ENCODE measurements around the gene SLC39A9. TPM values are rescaled to one million over a fixed set of nuclear protein-coding genes. Genes with fewer than 3 reads are reported as not detected.

SLC39A9 gene
- total RNA-seq, 2 experiments from 2014 or later = 86.5 to 91.7 TPM

- no peak overlapping the region for H3K27ac ChIP-seq (ENCODE audit: low read depth, low read length, poor library complexity, severe bottlenecking)
- no peak overlapping the region for H2AFZ ChIP-seq (ENCODE audit: low read length)
- peaks cover 3% of the 10 kb centered on the region for H3K4me1 ChIP-seq (ENCODE audit: insufficient read depth, low read length, poor library complexity, severe bottlenecking)
- DNase-seq (ENCODE audit: low spot score) = no peak
- intact Hi-C loops (cut with micrococcal nuclease; ENCODE audit: unreplicated experiment) = no loop called here
- H3K36me3 ChIP-seq (ENCODE audit: insufficient read depth, low read length) = no peaks in the 10 kb centered on the region
- H3K79me2 ChIP-seq (ENCODE audit: insufficient read depth, low read depth, low read length) = no peaks in the 10 kb centered on the region
- TF ChIP-seq CTCF (conservative IDR thresholded peaks at IDR 0.05; ENCODE audit: low read length) (no peak), EZH2phosphoT487 (IDR thresholded peaks at IDR 0.05; ENCODE audit: borderline replicate concordance, low read depth, low read length) (no peak)
- no TSS peak for BruUV-seq (replicated peaks)
- H3K9me2 ChIP-seq (ENCODE audit: insufficient read depth, low read length) = no peaks in the 10 kb centered on the region
- no peaks in the 10 kb centered on the region for H3K9me3 ChIP-seq (ENCODE audit: low read length)
- H3K4me2 ChIP-seq (ENCODE audit: low read length) = no peak overlapping the region
- no peak overlapping the region for H3K4me3 ChIP-seq (ENCODE audit: low read depth, low read length, poor library complexity, severe bottlenecking)
- H4K20me1 ChIP-seq (ENCODE audit: insufficient read depth, low read length) = no peaks in the 10 kb centered on the region
- CTCF ChIA-PET (ENCODE audit: unreplicated experiment) = interaction anchor here (0.6 to 1.0 kb wide), 2 partner anchors 29 to 429 kb away, joined by 3 read pairs; no protein-coding TSS in a partner anchor
- POLR2A ChIA-PET = no interaction called here
These were observed 89.3 kb downstream of the SLC39A9 start for GRCh38 chr14:69487771-69488170.

GRCh38 chr14:69489495-69489894 is 91.0 kb downstream of the SLC39A9 start:
- no peaks in the 10 kb centered on the region for H3K4me1 ChIP-seq (ENCODE audit: insufficient read depth, low read length, poor library complexity, severe bottlenecking)
- TF ChIP-seq CTCF (conservative IDR thresholded peaks at IDR 0.05; ENCODE audit: low read length) = no peak
- no peak for TF ChIP-seq EZH2phosphoT487 (IDR thresholded peaks at IDR 0.05; ENCODE audit: borderline replicate concordance, low read depth, low read length)
- H4K20me1 ChIP-seq (ENCODE audit: insufficient read depth, low read length) = no peaks in the 10 kb centered on the region
- H3K9me2 ChIP-seq (ENCODE audit: insufficient read depth, low read length) = no peaks in the 10 kb centered on the region
- H2AFZ ChIP-seq (ENCODE audit: low read length) = no peak overlapping the region
- intact Hi-C loops (cut with micrococcal nuclease; ENCODE audit: unreplicated experiment) = no loop called here
- no peaks in the 10 kb centered on the region for H3K79me2 ChIP-seq (ENCODE audit: insufficient read depth, low read depth, low read length)
- BruUV-seq (replicated peaks) = no TSS peak
- no peaks in the 10 kb centered on the region for H3K9me3 ChIP-seq (ENCODE audit: low read length)
- H3K27ac ChIP-seq (ENCODE audit: low read depth, low read length, poor library complexity, severe bottlenecking) = no peak overlapping the region
- H3K4me3 ChIP-seq (ENCODE audit: low read depth, low read length, poor library complexity, severe bottlenecking) = no peak overlapping the region
- CTCF ChIA-PET (ENCODE audit: unreplicated experiment) = no interaction called here
- POLR2A ChIA-PET = interaction anchor here (0.6 to 0.7 kb wide), 3 partner anchors 59 to 1022 kb away, joined by 4 to 5 read pairs (median 4); no protein-coding TSS in a partner anchor
- DNase-seq (ENCODE audit: low spot score) = no peak
- no peaks in the 10 kb centered on the region for H3K36me3 ChIP-seq (ENCODE audit: insufficient read depth, low read length)
- H3K4me2 ChIP-seq (ENCODE audit: low read length) = no peak overlapping the region

- H3K4me1 ChIP-seq (ENCODE audit: insufficient read depth, low read length, poor library complexity, severe bottlenecking) = no peaks in the 10 kb centered on the region
- no TSS peak for BruUV-seq (replicated peaks)
- no peaks in the 10 kb centered on the region for H3K79me2 ChIP-seq (ENCODE audit: insufficient read depth, low read depth, low read length)
- no peak overlapping the region for H3K4me2 ChIP-seq (ENCODE audit: low read length)
- TF ChIP-seq EZH2phosphoT487 (IDR thresholded peaks at IDR 0.05; ENCODE audit: borderline replicate concordance, low read depth, low read length) (no peak), CTCF (conservative IDR thresholded peaks at IDR 0.05; ENCODE audit: low read length) (no peak)
- H3K9me2 ChIP-seq (ENCODE audit: insufficient read depth, low read length) = no peaks in the 10 kb centered on the region
- H3K27ac ChIP-seq (ENCODE audit: low read depth, low read length, poor library complexity, severe bottlenecking) = no peak overlapping the region
- no peaks in the 10 kb centered on the region for H3K9me3 ChIP-seq (ENCODE audit: low read length)
- no peak for DNase-seq (ENCODE audit: low spot score)
- no peak overlapping the region for H3K4me3 ChIP-seq (ENCODE audit: low read depth, low read length, poor library complexity, severe bottlenecking)
- H2AFZ ChIP-seq (ENCODE audit: low read length) = no peak overlapping the region
- H3K36me3 ChIP-seq (ENCODE audit: insufficient read depth, low read length) = no peaks in the 10 kb centered on the region
- ChIA-PET CTCF (ENCODE audit: unreplicated experiment) (no interaction called here), POLR2A (no interaction called here)
- intact Hi-C loops (cut with micrococcal nuclease; ENCODE audit: unreplicated experiment) = no loop called here
- no peaks in the 10 kb centered on the region for H4K20me1 ChIP-seq (ENCODE audit: insufficient read depth, low read length)
These were observed 91.9 kb downstream of the SLC39A9 start for GRCh38 chr14:69490219-69490918.

Measured in OCI-LY7 (cell line).